ENCODE measurements around the gene ARRB1. TPM values are rescaled to one million over a fixed set of nuclear protein-coding genes. Genes with fewer than 3 reads are reported as not detected.

ARRB1 gene
- total RNA-seq, 1 donor from 2014 or later, result 32.8 TPM

- no peak overlapping the region for H3K4me3 Mint-ChIP-seq
- H3K9me3 Mint-ChIP-seq, result no peaks in the 10 kb centered on the region
- H3K27ac Mint-ChIP-seq, result peak overlapping the region; percentile 38
- H3K4me1 Mint-ChIP-seq (ENCODE audit: unreplicated experiment), result peaks cover 17% of the 10 kb centered on the region
- no peak for TF ChIP-seq CTCF (conservative IDR thresholded peaks at IDR 0.05)
- no peak for DNase-seq (ENCODE audit: extremely low spot score, unreplicated experiment)
- peaks cover 4% of the 10 kb centered on the region for H3K36me3 Mint-ChIP-seq
- H3K27me3 Mint-ChIP-seq, result no peaks in the 10 kb centered on the region
These were observed 27.3 kb downstream of the ARRB1 start for GRCh38 chr11:75324189-75324588.

GRCh38 chr11:75323609-75324008 lies 27.9 kb downstream of the ARRB1 start:
- TF ChIP-seq CTCF (conservative IDR thresholded peaks at IDR 0.05), result no peak
- Mint-ChIP-seq H3K27ac (peak overlapping the region; percentile 38), H3K4me1 (ENCODE audit: unreplicated experiment) (peaks cover 20% of the 10 kb centered on the region), H3K9me3 (no peaks in the 10 kb centered on the region), H3K36me3 (peaks cover 4% of the 10 kb centered on the region), H3K4me3 (peak overlapping the region; percentile 3), H3K27me3 (no peaks in the 10 kb centered on the region)
- no peak for DNase-seq (ENCODE audit: extremely low spot score, unreplicated experiment)

- Mint-ChIP-seq H3K4me3 (no peak overlapping the region), H3K27me3 (no peaks in the 10 kb centered on the region), H3K36me3 (peaks cover 4% of the 10 kb centered on the region), H3K27ac (no peak overlapping the region), H3K9me3 (no peaks in the 10 kb centered on the region), H3K4me1 (ENCODE audit: unreplicated experiment) (peaks cover 20% of the 10 kb centered on the region)
- no peak for DNase-seq (ENCODE audit: extremely low spot score, unreplicated experiment)
- TF ChIP-seq CTCF (conservative IDR thresholded peaks at IDR 0.05), result no peak
These were observed 30.8 kb downstream of the ARRB1 start for GRCh38 chr11:75320643-75321042.

- H3K36me3 Mint-ChIP-seq, result peaks cover 4% of the 10 kb centered on the region
- no peak for DNase-seq (ENCODE audit: extremely low spot score, unreplicated experiment)
- H3K4me3 Mint-ChIP-seq, result no peak overlapping the region
- no peak overlapping the region for H3K27ac Mint-ChIP-seq
- no peaks in the 10 kb centered on the region for H3K9me3 Mint-ChIP-seq
- H3K4me1 Mint-ChIP-seq (ENCODE audit: unreplicated experiment), result peaks cover 20% of the 10 kb centered on the region
- no peak for TF ChIP-seq CTCF (conservative IDR thresholded peaks at IDR 0.05)
- no peaks in the 10 kb centered on the region for H3K27me3 Mint-ChIP-seq
These were observed 31.3 kb downstream of the ARRB1 start for GRCh38 chr11:75320046-75320618.

- DNase-seq (ENCODE audit: extremely low spot score, unreplicated experiment), result no peak
- peaks cover 20% of the 10 kb centered on the region for H3K4me1 Mint-ChIP-seq (ENCODE audit: unreplicated experiment)
- no peak overlapping the region for H3K4me3 Mint-ChIP-seq
- peak overlapping the region; percentile 32 for H3K27ac Mint-ChIP-seq
- H3K9me3 Mint-ChIP-seq, result no peaks in the 10 kb centered on the region
- peaks cover 4% of the 10 kb centered on the region for H3K36me3 Mint-ChIP-seq
- no peak for TF ChIP-seq CTCF (conservative IDR thresholded peaks at IDR 0.05)
- no peaks in the 10 kb centered on the region for H3K27me3 Mint-ChIP-seq
These were observed 32.2 kb downstream of the ARRB1 start for GRCh38 chr11:75319035-75319877.
